GM13977 (cell line): ENCODE results near the gene KLHL41.

ENCODE experiments used
- DNase-seq: peaks from one replicate; pipeline ENCODE4 v3.0.0; 2012; ENCODE audit warnings: low spot score
- in situ Hi-C: fragments of 300-500 bp; cut with MboI; formaldehyde crosslinking; loops from one replicate; pipeline ENCODE4 v1.12.0; 2022; ENCODE audit warnings: low sequenced_read_pairs, low pct_unique_long_range_greater_than_20kb, mixed read lengths, inconsistent platforms; ENCODE audit not compliant: unreplicated experiment
- TF ChIP-seq, protein P1 (sequence below): IDR thresholded peaks from 2 replicates; pipeline ENCODE4 v1.5.1; 2012; ENCODE audit warnings: mild to moderate bottlenecking, control low read depth; ENCODE audit not compliant: insufficient read depth; ENCODE audit errors: extremely low read depth, missing control alignments

Gene KLHL41

DNA sequence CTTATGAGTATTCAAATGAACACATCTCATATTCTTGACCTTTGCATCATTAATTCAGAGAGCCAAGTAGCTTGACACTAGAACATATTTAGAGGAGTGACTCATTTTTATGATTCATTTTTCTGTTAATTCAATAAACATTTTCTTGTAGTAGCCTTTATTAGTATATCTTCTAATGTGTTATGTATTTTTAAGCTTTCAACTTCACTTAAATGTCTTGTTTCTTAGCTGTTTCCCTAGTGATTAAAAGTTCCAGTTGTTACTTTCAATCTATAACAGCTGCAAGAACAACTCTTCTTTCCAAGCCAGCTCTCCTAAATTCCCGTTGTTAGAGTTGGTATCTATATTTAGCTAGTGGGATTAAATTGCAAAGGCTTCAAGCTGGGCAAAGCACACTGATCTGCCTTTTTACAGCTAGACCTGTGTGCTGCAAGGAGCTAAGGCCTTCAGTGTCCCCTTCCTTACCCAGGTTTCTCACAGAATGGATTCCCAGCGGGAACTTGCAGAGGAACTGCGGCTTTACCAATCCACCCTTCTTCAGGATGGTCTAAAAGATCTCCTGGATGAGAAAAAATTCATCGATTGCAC is at the start of gene KLHL41:
KLHL41 (plus strand) TSS at position 405 of the 588 bp plus-strand sequence; CDS start at position 482, 77 bp downstream.
- no peak for DNase-seq
- TF ChIP-seq, protein P1, sequence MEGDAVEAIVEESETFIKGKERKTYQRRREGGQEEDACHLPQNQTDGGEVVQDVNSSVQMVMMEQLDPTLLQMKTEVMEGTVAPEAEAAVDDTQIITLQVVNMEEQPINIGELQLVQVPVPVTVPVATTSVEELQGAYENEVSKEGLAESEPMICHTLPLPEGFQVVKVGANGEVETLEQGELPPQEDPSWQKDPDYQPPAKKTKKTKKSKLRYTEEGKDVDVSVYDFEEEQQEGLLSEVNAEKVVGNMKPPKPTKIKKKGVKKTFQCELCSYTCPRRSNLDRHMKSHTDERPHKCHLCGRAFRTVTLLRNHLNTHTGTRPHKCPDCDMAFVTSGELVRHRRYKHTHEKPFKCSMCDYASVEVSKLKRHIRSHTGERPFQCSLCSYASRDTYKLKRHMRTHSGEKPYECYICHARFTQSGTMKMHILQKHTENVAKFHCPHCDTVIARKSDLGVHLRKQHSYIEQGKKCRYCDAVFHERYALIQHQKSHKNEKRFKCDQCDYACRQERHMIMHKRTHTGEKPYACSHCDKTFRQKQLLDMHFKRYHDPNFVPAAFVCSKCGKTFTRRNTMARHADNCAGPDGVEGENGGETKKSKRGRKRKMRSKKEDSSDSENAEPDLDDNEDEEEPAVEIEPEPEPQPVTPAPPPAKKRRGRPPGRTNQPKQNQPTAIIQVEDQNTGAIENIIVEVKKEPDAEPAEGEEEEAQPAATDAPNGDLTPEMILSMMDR = no peak
- in situ Hi-C loops = no loop called here

DNA sequence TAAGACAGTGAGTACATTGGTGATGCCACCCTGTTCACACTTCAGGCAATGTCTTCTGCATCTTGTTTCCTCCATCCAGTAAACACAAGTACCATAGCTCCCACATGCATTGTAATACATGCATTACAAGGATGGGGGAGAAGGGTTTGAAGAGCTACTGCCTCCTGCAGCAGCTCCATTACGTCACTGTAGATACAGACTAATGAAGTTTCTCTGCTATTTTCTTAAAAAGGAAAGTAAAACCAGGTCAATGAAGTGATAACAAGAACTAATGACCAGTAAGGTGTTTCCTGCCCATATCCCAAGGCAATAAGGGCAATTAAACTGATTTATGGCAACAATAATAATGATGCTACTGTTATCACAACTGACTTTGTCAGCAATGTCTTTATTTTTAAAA is 48.4 kb upstream of the KLHL41 start:
- in situ Hi-C loops = no loop called here
- DNase-seq = peak; percentile 14
- TF ChIP-seq, protein P1 = no peak

DNA sequence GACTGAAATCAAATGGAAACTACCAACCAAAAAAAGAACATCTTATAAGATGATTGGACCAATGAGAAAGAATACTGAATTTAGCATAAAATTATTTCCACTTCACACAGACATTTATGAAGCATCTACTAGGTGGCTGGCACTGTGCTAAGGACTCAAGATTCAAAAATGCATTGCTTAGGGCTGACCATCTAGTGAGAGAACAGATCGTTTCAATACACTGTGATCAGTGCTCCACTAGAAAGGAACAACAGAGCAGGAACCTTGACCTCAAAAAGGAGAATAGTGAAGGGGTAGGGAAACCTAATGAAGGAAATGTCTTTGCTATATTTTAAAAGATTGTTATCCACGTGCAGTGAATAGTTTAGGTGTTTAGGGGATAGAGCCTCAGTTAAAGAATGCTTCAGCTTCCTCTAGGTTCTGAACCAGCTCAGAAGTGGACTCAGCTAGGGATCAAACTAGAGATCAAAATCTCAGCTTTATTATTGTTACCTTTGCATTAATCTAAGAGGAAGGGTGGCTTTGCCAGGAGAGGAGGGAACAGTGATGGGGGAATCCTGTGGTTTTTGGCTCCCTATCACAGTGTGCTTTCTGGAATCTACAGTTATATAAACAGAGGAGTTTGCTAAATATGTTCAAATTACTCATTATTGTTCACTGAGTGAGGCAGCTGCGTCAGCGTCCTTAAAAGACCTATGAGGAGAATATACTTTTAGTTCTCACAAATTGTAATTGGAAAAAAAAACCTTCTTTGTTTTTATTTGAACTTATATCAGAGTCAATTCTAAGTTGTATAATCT is 46.4 kb upstream of the KLHL41 start:
- DNase-seq = no peak
- in situ Hi-C loops = no loop called here
- TF ChIP-seq, protein P1 = no peak

DNA sequence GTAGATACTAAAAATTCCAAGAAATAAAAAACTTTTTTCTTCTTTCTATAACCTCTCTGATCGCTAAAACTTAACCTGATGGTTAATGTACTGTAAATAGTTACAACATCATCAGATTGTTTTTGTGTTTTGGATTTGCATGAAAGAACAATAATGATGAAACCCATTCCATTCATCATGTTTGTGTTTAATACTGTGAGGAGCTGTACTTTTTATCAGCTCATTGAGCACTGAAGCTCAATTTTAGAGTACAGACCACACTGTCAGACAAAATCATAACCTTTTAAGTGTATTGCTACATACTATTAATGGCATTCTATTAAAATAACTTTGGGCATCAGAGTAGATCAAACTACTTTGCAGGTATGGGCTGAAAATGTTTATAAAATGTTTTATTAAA is 45.0 kb upstream of the KLHL41 start:
- in situ Hi-C loops = no loop called here
- TF ChIP-seq, protein P1 = no peak
- no peak for DNase-seq

DNA sequence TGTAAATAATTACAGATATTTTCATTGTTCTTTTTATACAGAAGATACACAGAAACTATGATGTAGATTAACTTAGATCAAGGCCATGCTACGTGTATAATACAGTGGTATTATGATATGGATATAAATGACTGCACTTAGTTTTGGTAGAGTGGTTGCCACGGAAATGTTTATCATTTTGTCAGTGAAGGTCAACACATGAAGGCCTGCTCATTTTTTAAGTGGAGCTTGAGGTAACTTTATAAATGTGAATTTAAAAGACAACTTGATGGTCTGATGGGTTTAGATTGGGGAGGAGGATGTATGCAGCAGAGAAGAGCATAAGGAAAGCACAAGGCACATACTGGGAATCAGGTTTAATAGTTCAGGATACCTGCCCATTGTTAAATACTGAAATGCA is 44.6 kb upstream of the KLHL41 start:
- no peak for DNase-seq
- in situ Hi-C loops = no loop called here
- TF ChIP-seq, protein P1 = no peak

DNA sequence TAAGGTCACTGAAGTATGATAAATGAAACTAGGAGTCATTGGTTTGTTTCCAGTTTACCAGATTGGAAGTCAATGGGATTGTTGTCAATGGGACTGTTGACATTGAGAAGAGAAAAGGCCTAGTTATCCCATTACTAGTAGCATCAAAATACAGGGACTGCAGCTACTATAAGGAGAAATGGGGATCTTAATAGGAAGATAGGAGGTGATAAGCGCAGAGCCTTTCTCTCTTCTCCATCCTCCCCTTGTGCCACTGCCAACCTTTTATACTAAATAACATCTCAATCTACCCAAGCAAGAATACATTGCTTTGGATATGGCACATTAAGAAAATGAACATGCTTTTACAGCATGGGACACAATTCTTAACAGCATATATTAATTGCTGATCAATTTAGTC is 40.7 kb upstream of the KLHL41 start:
- DNase-seq = no peak
- TF ChIP-seq, protein P1 = no peak
- in situ Hi-C loops = no loop called here
